Testis (tissue), 3 donors: Measurements from ENCODE around the gene EMC8. TPM values are rescaled to one million over a fixed set of nuclear protein-coding genes. Genes with fewer than 3 reads are reported as not detected.

Experiments
- DNase-seq: peaks from one replicate; pipeline ENCODE4 v3.0.0-alpha.2; 2019
- H3K27ac ChIP-seq, 2 donors: fragments of 200-600 bp; sonication (generic); one replicate each; pipeline ENCODE4 v1.5.1; 2019
- H3K27me3 ChIP-seq: fragments of 200-600 bp; sonication (generic); one replicate; pipeline ENCODE4 v1.5.1; 2019
- H3K36me3 ChIP-seq: fragments of 200-600 bp; sonication (generic); one replicate; pipeline ENCODE4 v1.5.1; 2017; ENCODE audit warnings: low read depth; ENCODE audit errors: missing control alignments
- H3K4me1 ChIP-seq: fragments of 200-600 bp; sonication (generic); one replicate; pipeline ENCODE4 v1.5.1; 2019
- H3K4me3 ChIP-seq, 2 donors: fragments of 200-600 bp; sonication (generic); one replicate each; pipeline ENCODE4 v1.5.1; 2017 to 2019
- H3K9me3 ChIP-seq: fragments of 200-600 bp; sonication (generic); one replicate; pipeline ENCODE4 v1.5.1; 2017
- CTCF ChIP-seq, 3 experiments: fragments of 450-650 bp in 2 of 3; fragments of 200-600 bp in 1 of 3; sonication (generic) in 1 of 3; IDR thresholded peaks; one replicate each; pipeline ENCODE4 v1.5.1; 2016 to 2019; ENCODE audit warnings: antibody characterized with exemption in 3 of 3, mild to moderate bottlenecking in 2 of 3, moderate library complexity in 1 of 3
- POLR2A ChIP-seq: fragments of 450-650 bp; IDR thresholded peaks from one replicate; pipeline ENCODE4 v1.6.1; 2017; ENCODE audit warnings: antibody characterized with exemption, mild to moderate bottlenecking, moderate library complexity
- WGBS, 2 donors: methylation state at CpG; one replicate each; pipeline ENCODE4 v1.1.5; 2018; 5-methylcytosine and 5-hydroxymethylcytosine counted together
- intact Hi-C: fragments of 100-400 bp; cut with DNase I; formaldehyde crosslinking; loops from one replicate; pipeline ENCODE4 v1.15.1; 2023; ENCODE audit warnings: low total_unique reads
- polyA plus RNA-seq: library from polyadenylated mRNA; stranded (reverse); fragments of 350-450 nt; fragmentation: Illumina TruSeq; extraction: RNeasy Lipid Tissue Mini Kit (QIAGEN cat#74804); gene quantifications from one replicate; pipeline ENCODE4 v1.2.3, GENCODE V29; 2014; ENCODE audit warnings: low read depth, low replicate concordance; ENCODE audit not compliant: insufficient read depth
- total RNA-seq, 2 donors: library from RNA; depleted of rRNA; stranded (reverse); fragments of >200 nt; gene quantifications; one replicate each; pipeline ENCODE4 v1.2.3, GENCODE V29; 2016

The EMC8 gene
- total and polyA plus RNA-seq, 3 donors from 2014 or later: 38.7 to 57.3 (median 44.2) TPM

- intact Hi-C loops: loop anchor here (10.0 kb wide), 2 partner anchors 159 to 189 kb away; no protein-coding TSS in a partner anchor
Measured at GRCh38 chr16:85825326-85825725, 26.0 kb upstream of the EMC8 start.

DNA sequence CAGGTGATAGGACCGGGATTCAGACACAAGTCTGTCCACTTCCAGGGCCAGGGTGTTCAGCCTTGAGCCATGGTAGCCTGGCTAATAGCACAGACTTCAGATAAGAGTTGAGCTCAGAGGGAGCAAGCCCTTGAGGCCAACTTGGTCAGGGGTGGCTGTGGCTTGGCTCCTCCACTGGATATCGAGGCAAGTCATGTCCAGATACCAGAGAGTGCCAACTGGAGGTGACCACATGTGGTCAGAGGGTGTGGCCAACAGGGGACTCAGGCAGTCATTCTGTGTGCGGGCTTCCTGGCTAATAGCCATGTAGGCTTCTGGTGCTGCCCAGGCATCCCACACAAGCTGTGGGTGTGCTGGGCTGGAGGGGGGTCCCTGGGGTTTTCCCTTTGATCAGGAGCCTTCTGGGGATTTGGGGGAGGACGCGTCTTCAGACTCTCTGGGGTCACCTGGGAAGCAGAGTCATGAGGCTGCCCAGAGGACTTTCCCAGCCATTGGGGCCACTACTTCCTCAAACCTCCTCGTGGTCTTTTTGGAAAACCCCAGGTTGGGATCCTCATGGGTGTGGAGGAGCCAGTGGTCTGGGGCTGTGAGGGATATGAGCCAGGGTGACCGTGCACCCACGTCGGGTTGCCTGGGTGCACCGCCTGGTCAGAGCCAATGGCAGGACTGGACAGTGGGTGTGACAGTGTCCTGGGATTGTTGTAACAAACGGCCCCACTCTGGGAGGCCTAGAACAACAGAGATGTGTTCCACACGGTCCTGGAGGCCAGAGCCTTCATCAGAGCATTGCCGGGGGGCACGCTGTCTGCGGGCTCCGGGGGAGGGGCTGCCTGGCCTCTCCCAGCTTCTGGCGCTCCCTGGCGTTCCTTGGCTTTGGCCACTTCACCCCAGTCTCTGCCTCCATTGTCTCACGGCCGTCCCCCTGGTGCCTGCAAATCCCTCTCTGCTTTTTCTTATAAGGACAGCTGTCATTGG, 25.1 kb upstream of the EMC8 start:
- H3K36me3 ChIP-seq: no peaks in the 10 kb centered on the region
- no peaks in the 10 kb centered on the region for H3K27me3 ChIP-seq
- H3K4me3 ChIP-seq: no peak overlapping the region
- intact Hi-C loops: loop anchor here (10.0 kb wide), 2 partner anchors 160 to 190 kb away; no protein-coding TSS in a partner anchor
- WGBS, 2 donors: 81 to 88% methylated on average over 6 to 20 of the region's 20 CpGs
- no peaks in the 10 kb centered on the region for H3K9me3 ChIP-seq
- TF ChIP-seq CTCF (IDR thresholded peaks at IDR 0.05) (no peak), POLR2A (no peak)
- H3K4me1 ChIP-seq: no peaks in the 10 kb centered on the region
- H3K27ac ChIP-seq: no peak overlapping the region
- no peak for DNase-seq

More at GRCh38 chr16:85825326-85825725, 26.0 kb upstream of the EMC8 start:
- H3K36me3 ChIP-seq: no peaks in the 10 kb centered on the region
- no peaks in the 10 kb centered on the region for H3K27me3 ChIP-seq
- no peak for DNase-seq
- no peak overlapping the region for H3K27ac ChIP-seq
- no peaks in the 10 kb centered on the region for H3K4me1 ChIP-seq
- H3K9me3 ChIP-seq: no peaks in the 10 kb centered on the region
- 78 to 82% methylated on average over 6 to 9 of the region's 9 CpGs for WGBS, 2 donors
- no peak overlapping the region for H3K4me3 ChIP-seq
- no peak for TF ChIP-seq POLR2A
- TF ChIP-seq CTCF (IDR thresholded peaks at IDR 0.05): no peak

DNA sequence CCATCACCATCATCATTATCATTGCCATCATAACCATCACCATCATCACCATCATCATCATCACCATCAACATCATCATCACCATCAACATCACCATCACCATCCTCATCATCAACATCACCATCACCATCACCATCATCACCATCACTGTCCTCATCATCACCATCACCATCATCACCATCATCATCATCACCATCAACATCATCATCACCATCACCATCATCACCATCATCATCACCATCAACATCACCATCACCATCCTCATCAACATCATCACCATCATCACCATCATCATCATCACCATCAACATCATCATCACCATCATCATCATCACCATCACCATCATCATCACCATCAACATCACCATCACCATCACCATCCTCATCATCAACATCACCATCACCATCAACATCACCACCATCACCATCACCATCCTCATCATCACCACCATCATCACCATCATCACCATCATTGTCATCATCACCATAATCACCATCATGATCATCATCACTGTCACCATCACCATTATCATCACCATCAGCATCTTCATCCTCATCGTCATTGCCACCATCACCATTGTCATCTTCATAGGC, 24.1 kb upstream of the EMC8 start:
- H3K4me1 ChIP-seq: no peaks in the 10 kb centered on the region
- 95% methylated on average over 1 of the region's 1 CpG for WGBS, 2 donors

GRCh38 chr16:85822145-85822544, 22.8 kb upstream of the EMC8 start:
- no peaks in the 10 kb centered on the region for H3K4me1 ChIP-seq
- H3K27ac ChIP-seq: no peak overlapping the region
- intact Hi-C loops: loop anchor here (10.0 kb wide), 2 partner anchors 163 to 193 kb away; no protein-coding TSS in a partner anchor
- DNase-seq: no peak
- no peaks in the 10 kb centered on the region for H3K9me3 ChIP-seq
- H3K36me3 ChIP-seq: no peaks in the 10 kb centered on the region
- no peaks in the 10 kb centered on the region for H3K27me3 ChIP-seq
- H3K4me3 ChIP-seq: no peak overlapping the region
- TF ChIP-seq POLR2A (no peak), CTCF (IDR thresholded peaks at IDR 0.05) (no peak)
- 86 to 91% methylated on average over 7 to 12 of the region's 12 CpGs for WGBS, 2 donors

More for the DNA sequence above, 24.1 kb upstream of the EMC8 start:
- no peak overlapping the region for H3K4me3 ChIP-seq
- DNase-seq: no peak
- no peaks in the 10 kb centered on the region for H3K9me3 ChIP-seq
- H3K27ac ChIP-seq: no peak overlapping the region
- intact Hi-C loops: loop anchor here (10.0 kb wide), 2 partner anchors 161 to 191 kb away; no protein-coding TSS in a partner anchor
- H3K27me3 ChIP-seq: no peaks in the 10 kb centered on the region
- no peaks in the 10 kb centered on the region for H3K36me3 ChIP-seq
- no peak for TF ChIP-seq CTCF (IDR thresholded peaks at IDR 0.05)
- no peak for TF ChIP-seq POLR2A
